B cell (primary cell): ENCODE data around the gene XDH. TPM values are rescaled to one million over a fixed set of nuclear protein-coding genes. Genes with fewer than 3 reads are reported as not detected.

ENCODE experiments used
- ATAC-seq: fragments of 200-7000 bp; cut with Tn5 transposase; one replicate; pipeline ENCODE4 v1.10.0; 2021; ENCODE audit warnings: low read depth, mild to moderate bottlenecking, moderate number of reproducible peaks, moderate library complexity
- CTCF ChIA-PET: fragments of 350-600 bp; sonication (Branson Sonifier 250); formaldehyde crosslinking; loops from one replicate; lab custom pipeline; 2021; ENCODE audit warnings: antibody characterized with exemption, inconsistent platforms; lab: Charles Lee
- POLR2A ChIA-PET: fragments of 350-600 bp; sonication (Branson Sonifier 250); formaldehyde crosslinking; loops from one replicate; lab custom pipeline; 2021; ENCODE audit warnings: antibody characterized with exemption; lab: Charles Lee
- DNase-seq: peaks from one replicate; pipeline ENCODE4 v3.0.0; 2013
- H2AFZ ChIP-seq: 2 replicates; pipeline ENCODE4 v1.6.1; 2012; ENCODE audit warnings: mild to moderate bottlenecking, low read depth, low read length; ENCODE audit not compliant: insufficient read depth, poor library complexity, severe bottlenecking
- H3K27ac ChIP-seq, 2 donors: 1 replicate in 1 of 2; 2 replicates in 1 of 2; pipeline ENCODE4 v1.5.1; 2012 to 2013; ENCODE audit warnings: low read length in 2 of 2, mild to moderate bottlenecking in 2 of 2, moderate library complexity in 1 of 2
- H3K27me3 ChIP-seq, 4 experiments: fragments of 200-600 bp in 1 of 4; sonication (generic) in 1 of 4; replicated peaks in 1 of 4; 1 replicate in 2 of 4; 2 replicates in 2 of 4; pipeline versions ENCODE4 v1.6.1 to v1.7.0; 2013 to 2016; ENCODE audit warnings: low read length in 3 of 4, mild to moderate bottlenecking in 2 of 4, mixed read lengths in 1 of 4, moderate library complexity in 1 of 4; ENCODE audit not compliant: insufficient read depth in 4 of 4, control insufficient read depth in 3 of 4; ENCODE audit errors: control extremely low read depth in 1 of 4
- H3K36me3 ChIP-seq, 2 experiments: replicated peaks in 1 of 2; 1 replicate in 1 of 2; 2 replicates in 1 of 2; pipeline versions ENCODE4 v1.6.1 to v1.7.1; 2013; ENCODE audit warnings: low read length in 1 of 2; ENCODE audit not compliant: insufficient read depth in 2 of 2, control insufficient read depth in 1 of 2; ENCODE audit errors: control extremely low read depth in 1 of 2, extremely low read depth in 1 of 2
- H3K4me1 ChIP-seq, 2 donors: fragments of 200-600 bp in 1 of 2; sonication (generic) in 1 of 2; 1 replicate in 1 of 2; 2 replicates in 1 of 2; pipeline versions ENCODE4 v1.5.1 to v1.6.1; 2013 to 2017; ENCODE audit warnings: low read length in 2 of 2; ENCODE audit not compliant: control insufficient read depth in 2 of 2, insufficient read depth in 2 of 2
- H3K4me2 ChIP-seq: replicated peaks from 2 replicates; pipeline ENCODE3; 2012; ENCODE audit warnings: mild to moderate bottlenecking, low read depth, low read length; ENCODE audit not compliant: poor library complexity, severe bottlenecking
- H3K4me3 ChIP-seq, 5 experiments: fragments of 200-600 bp in 1 of 5; sonication (generic) in 1 of 5; 1 replicate in 3 of 5; 2 replicates in 2 of 5; pipeline versions ENCODE4 v1.5.1 to v1.7.0; 2011 to 2016; ENCODE audit warnings: low read length in 4 of 5, mild to moderate bottlenecking in 4 of 5, low read depth in 2 of 5, control low read depth in 1 of 5, moderate library complexity in 1 of 5; ENCODE audit not compliant: insufficient read depth in 1 of 5; ENCODE audit errors: control extremely low read depth in 1 of 5, extremely low read depth in 1 of 5
- H3K79me2 ChIP-seq: fragments of 200-600 bp; sonication (generic); one replicate; pipeline ENCODE4 v1.6.0; 2016; ENCODE audit warnings: low read length; ENCODE audit not compliant: control insufficient read depth, insufficient read depth
- H3K9ac ChIP-seq: fragments of 200-600 bp; sonication (generic); 2 replicates; pipeline ENCODE4 v1.6.1; 2017; ENCODE audit warnings: mild to moderate bottlenecking, low read length, moderate library complexity
- H3K9me3 ChIP-seq, 3 donors: one replicate each; pipeline versions ENCODE4 v1.6.1 to v1.7.1; 2013; ENCODE audit warnings: low read length in 2 of 3; ENCODE audit not compliant: control insufficient read depth in 2 of 3, insufficient read depth in 1 of 3; ENCODE audit errors: control extremely low read depth in 1 of 3
- H4K20me1 ChIP-seq: 2 replicates; pipeline ENCODE4 v1.6.0; 2012; ENCODE audit warnings: mild to moderate bottlenecking, low read length; ENCODE audit not compliant: insufficient read depth, control insufficient read depth, poor library complexity, severe bottlenecking
- H3K27ac Mint-ChIP-seq: one replicate; pipeline ENCODE4 v1.8.0; 2021; ENCODE audit warnings: mixed read lengths
- H3K27me3 Mint-ChIP-seq: one replicate; pipeline ENCODE4 v1.8.0; 2021; ENCODE audit warnings: mixed read lengths
- H3K4me1 Mint-ChIP-seq: one replicate; pipeline ENCODE4 v1.8.0; 2021; ENCODE audit warnings: mixed read lengths
- H3K4me3 Mint-ChIP-seq: one replicate; pipeline ENCODE4 v1.8.0; 2021; ENCODE audit warnings: mixed read lengths
- H3K9me3 Mint-ChIP-seq: one replicate; pipeline ENCODE4 v1.8.0; 2022; ENCODE audit warnings: mixed read lengths; ENCODE audit not compliant: insufficient read depth
- EZH2 ChIP-seq: IDR thresholded peaks from 2 replicates; pipeline ENCODE4 v1.6.1; 2012; ENCODE audit warnings: borderline replicate concordance, low read depth, mild to moderate bottlenecking, moderate library complexity, low read length; ENCODE audit not compliant: insufficient read depth, poor library complexity, severe bottlenecking
- WGBS: methylation state at CpG from one replicate; pipeline ENCODE4 v1.1.5; 2013; ENCODE audit warnings: missing lambda C conversion rate; ENCODE audit not compliant: insufficient coverage; 5-methylcytosine and 5-hydroxymethylcytosine counted together
- intact Hi-C: fragments of 100-400 bp; cut with micrococcal nuclease; formaldehyde crosslinking; loops from one replicate; pipeline ENCODE4 v1.10.0; 2022
- polyA plus RNA-seq: library from polyadenylated mRNA; depleted of rRNA; stranded (reverse); fragments of >200 nt; gene quantifications from 2 replicates; pipeline ENCODE4 v1.2.3, GENCODE V29; 2012
- total RNA-seq, 2 donors: library from RNA; stranded (reverse); fragments of 120-200 nt in 1 of 2; gene quantifications; 1 replicate in 1 of 2; 2 replicates in 1 of 2; pipeline versions ENCODE4 v1.2.3 to v1.2.4, GENCODE V29; 2013 to 2022
- TF ChIP-seq, protein P1 (sequence below): fragments of 200-600 bp; IDR thresholded peaks from one replicate; pipeline ENCODE4 v1.8.0; 2022; ENCODE audit warnings: antibody characterized with exemption, mild to moderate bottlenecking

The XDH gene
- total and polyA plus RNA-seq, 2 donors (not counting 1 experiment from before 2014, with no cell fraction given), result not detected

DNA sequence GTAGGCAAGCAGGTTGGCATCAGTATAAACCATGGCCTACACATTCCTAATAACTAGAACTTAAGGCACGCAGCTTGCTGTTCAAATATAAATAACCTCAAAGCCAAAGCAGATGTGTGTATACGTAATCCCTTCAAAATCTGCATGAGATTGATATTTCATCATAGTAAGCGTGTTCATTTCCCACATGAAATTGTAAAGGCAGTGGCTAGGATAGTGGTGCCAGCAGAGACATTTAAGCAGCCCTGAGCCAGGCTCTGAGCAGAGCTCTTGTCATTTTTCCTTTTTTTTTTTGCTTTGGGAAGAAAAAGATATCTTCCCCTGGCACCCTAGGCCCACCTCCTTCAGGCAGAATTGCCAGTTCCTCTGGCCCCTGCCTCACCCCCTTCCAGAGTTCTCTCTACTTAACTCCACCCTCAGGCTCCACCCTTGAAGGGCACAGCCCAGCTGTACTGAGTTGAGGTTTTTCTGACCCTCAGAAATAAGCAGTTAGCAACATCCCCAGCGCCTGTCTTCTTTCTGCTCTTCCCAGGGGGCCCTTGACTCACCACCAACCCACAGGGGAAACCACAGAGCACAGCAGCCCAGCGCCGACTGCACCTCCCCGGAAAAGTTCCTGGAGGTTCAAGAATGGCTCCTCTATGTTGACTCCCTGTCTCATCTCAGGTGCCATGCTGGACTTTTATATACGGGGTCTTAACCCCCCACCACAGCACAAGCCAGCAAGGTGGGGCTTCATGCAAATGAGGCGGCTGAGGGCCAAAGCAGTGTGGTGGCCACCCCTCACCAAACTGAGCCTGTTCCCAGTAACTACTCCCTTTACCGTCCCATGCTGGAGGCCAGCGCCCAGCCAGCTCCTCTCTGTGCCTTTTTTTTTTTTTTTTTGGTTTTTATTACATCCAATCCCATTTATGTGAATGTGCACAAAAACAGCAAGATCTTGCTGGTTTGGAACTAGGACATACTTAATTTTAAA, 95.9 kb downstream of the XDH start:
- peak overlapping the region in 1 of 5 experiments; percentile 31 for H3K4me3 ChIP-seq
- H4K20me1 ChIP-seq, result no peaks in the 10 kb centered on the region
- TF ChIP-seq, protein P1, sequence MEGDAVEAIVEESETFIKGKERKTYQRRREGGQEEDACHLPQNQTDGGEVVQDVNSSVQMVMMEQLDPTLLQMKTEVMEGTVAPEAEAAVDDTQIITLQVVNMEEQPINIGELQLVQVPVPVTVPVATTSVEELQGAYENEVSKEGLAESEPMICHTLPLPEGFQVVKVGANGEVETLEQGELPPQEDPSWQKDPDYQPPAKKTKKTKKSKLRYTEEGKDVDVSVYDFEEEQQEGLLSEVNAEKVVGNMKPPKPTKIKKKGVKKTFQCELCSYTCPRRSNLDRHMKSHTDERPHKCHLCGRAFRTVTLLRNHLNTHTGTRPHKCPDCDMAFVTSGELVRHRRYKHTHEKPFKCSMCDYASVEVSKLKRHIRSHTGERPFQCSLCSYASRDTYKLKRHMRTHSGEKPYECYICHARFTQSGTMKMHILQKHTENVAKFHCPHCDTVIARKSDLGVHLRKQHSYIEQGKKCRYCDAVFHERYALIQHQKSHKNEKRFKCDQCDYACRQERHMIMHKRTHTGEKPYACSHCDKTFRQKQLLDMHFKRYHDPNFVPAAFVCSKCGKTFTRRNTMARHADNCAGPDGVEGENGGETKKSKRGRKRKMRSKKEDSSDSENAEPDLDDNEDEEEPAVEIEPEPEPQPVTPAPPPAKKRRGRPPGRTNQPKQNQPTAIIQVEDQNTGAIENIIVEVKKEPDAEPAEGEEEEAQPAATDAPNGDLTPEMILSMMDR, result no peak
- no peak for TF ChIP-seq EZH2
- Mint-ChIP-seq H3K27me3 (no peaks in the 10 kb centered on the region), H3K4me3 (peak overlapping the region; percentile 67), H3K4me1 (peaks cover 51% of the 10 kb centered on the region), H3K9me3 (no peaks in the 10 kb centered on the region), H3K27ac (peak overlapping the region; percentile 89)
- no peaks in the 10 kb centered on the region for H3K27me3 ChIP-seq
- ATAC-seq, result peak; percentile 92
- H3K79me2 ChIP-seq, result no peaks in the 10 kb centered on the region
- H2AFZ ChIP-seq, result peak overlapping the region; percentile 58
- H3K9me3 ChIP-seq, result no peaks in the 10 kb centered on the region
- H3K4me1 ChIP-seq, result peaks cover 31% of the 10 kb centered on the region in 2 donors
- peak overlapping the region; percentile 11 for H3K9ac ChIP-seq
- ChIA-PET CTCF (interaction anchor here (0.7 to 6.2 kb wide), 11 partner anchors 11 to 1110 kb away, joined by 3 to 59 read pairs (median 3); partner anchors contain the start of gene EHD3), POLR2A (interaction anchor here (0.6 to 2.1 kb wide), 3 partner anchors 16 to 62 kb away, joined by 3 to 11 read pairs (median 5); no protein-coding TSS in a partner anchor)
- WGBS, result 5% methylated on average over 6 of the region's 11 CpGs
- DNase-seq, result peak; percentile 47
- intact Hi-C loops, result loop anchor here (1.0 to 5.0 kb wide), 3 partner anchors 60 to 606 kb away; partner anchors contain the start of gene GALNT14
- H3K4me2 ChIP-seq, result peak overlapping the region; percentile 59
- no peaks in the 10 kb centered on the region for H3K36me3 ChIP-seq
- peak overlapping the region; percentile 11 to 65 for H3K27ac ChIP-seq
